Adipocyte (in vitro differentiated cells): ENCODE data around the gene HOXB4.
A peak's percentile ranks its signal among the peaks of the same experiment; 100 is the strongest.

Source experiments
- DNase-seq: peaks from one replicate; pipeline ENCODE4 v3.0.0-alpha.2; 2015; ENCODE audit warnings: low read depth
- H3K27me3 ChIP-seq: replicated peaks from 2 replicates; pipeline ENCODE4 v1.7.0; 2013; ENCODE audit warnings: mild to moderate bottlenecking, low read length, moderate library complexity; ENCODE audit not compliant: control insufficient read depth, insufficient read depth
- H3K36me3 ChIP-seq: 2 replicates; pipeline ENCODE4 v1.7.0; 2013; ENCODE audit warnings: low read length, mild to moderate bottlenecking, moderate library complexity; ENCODE audit not compliant: control insufficient read depth, insufficient read depth, severe bottlenecking
- H3K4me1 ChIP-seq: 2 replicates; pipeline ENCODE4 v1.7.0; 2013; ENCODE audit warnings: mild to moderate bottlenecking, low read length, moderate library complexity; ENCODE audit not compliant: control insufficient read depth, insufficient read depth
- H3K4me3 ChIP-seq: 2 replicates; pipeline ENCODE4 v1.7.0; 2013; ENCODE audit warnings: mild to moderate bottlenecking, low read length, moderate library complexity
- H3K9ac ChIP-seq: 2 replicates; pipeline ENCODE4 v1.7.0; 2013; ENCODE audit warnings: mild to moderate bottlenecking, low read length, moderate library complexity
- H3K9me3 ChIP-seq: 2 replicates; pipeline ENCODE4 v1.7.0; 2013; ENCODE audit warnings: mild to moderate bottlenecking, low read length, moderate library complexity; ENCODE audit not compliant: control insufficient read depth

Gene HOXB4

DNA sequence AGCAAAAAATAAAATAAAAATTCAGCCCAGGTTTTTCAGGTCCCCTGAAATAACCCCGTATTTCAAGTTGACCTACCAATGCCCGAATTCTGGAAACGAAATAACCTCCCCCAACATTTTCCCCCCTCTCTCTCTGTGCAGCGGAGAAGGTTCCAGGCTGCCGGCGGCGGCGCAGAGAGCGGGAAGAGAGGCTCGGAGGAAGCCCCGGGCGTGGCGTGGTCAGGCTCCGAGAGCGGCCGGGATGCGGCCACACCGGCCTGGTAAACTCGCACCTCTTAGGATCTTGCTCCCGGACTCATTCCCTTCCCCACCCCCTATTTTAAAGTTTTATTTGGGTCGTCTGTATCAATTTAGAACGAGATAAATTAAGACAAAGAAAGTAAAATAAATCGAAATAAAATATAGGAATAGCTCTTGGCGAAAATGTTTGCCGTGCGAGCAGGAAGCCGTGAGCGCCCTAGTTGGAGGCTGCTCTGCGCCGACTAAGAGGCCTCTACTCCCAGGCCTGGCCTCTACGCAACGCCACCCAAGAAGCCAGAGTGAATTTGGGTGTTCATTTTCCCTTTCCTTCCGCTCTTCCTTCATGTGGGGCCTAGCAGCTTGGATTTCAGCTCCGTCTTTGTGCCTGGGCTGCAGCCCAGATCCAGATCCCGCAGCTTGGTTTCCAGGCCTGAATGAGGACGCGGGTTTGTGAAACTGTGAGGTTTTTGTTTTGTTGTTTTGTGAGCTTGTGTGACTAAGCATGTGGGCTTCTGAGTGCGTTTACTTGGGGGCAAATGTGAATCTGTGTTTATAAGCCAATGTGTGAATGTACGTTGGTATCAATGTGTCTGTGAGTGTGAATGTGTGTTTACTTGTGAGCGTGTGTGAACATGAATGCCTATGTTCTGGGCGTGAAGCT lies 28.1 kb upstream of the HOXB4 start:
- Histone ChIP-seq H3K9ac (peak overlapping the region; percentile 97), H3K9me3 (no peaks in the 10 kb centered on the region), H3K36me3 (no peaks in the 10 kb centered on the region), H3K27me3 (no peaks in the 10 kb centered on the region), H3K4me3 (no peak overlapping the region), H3K4me1 (peaks cover 44% of the 10 kb centered on the region)
- no peak for DNase-seq

GRCh38 chr17:48605409-48605919 lies 27.3 kb upstream of the HOXB4 start:
- peak overlapping the region; percentile 97 for H3K9ac ChIP-seq
- no peaks in the 10 kb centered on the region for H3K27me3 ChIP-seq
- H3K9me3 ChIP-seq: no peaks in the 10 kb centered on the region
- H3K36me3 ChIP-seq: no peaks in the 10 kb centered on the region
- DNase-seq: no peak
- H3K4me1 ChIP-seq: peaks cover 47% of the 10 kb centered on the region
- H3K4me3 ChIP-seq: peak overlapping the region; percentile 95

DNA sequence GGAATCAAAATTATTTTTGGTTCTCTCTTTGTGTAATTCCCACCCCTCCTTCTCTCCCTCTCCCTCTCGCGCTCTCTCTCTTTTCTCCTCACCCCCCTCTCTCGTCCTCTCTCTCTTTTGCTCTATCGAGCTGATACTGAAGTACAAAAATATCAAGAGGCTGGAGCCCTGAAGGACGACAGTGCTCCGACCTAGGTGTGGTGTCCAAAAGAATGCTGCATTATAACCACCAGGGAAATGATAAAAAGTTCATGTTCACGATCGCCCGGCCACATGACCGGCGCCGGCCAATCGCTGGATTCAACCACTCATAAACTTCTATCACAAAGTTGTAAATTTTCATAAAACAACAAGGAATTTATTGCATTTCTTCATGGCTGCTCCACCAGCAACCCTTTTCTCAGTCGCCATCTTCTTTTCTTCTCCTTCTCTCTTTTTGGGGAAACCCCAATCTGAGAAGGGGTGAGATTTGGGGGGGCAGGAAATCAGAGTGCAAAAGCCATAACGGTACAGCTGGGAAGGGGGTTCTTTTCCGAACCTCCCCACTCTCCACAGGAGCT lies 26.7 kb upstream of the HOXB4 start, which contains the start of gene HOXB6:
HOXB6 (minus strand) TSS at position 217 of the 560 bp plus-strand sequence. CDS start 6,836 bp downstream, outside the sequence.
- no peaks in the 10 kb centered on the region for H3K27me3 ChIP-seq
- H3K9ac ChIP-seq: peak within 1 kb of the TSS; percentile 97
- H3K4me1 ChIP-seq: peaks cover 46% of the 10 kb centered on the region
- no peaks in the 10 kb centered on the region for H3K9me3 ChIP-seq
- peak within 1 kb of the TSS; percentile 95 for H3K4me3 ChIP-seq
- DNase-seq: no peak
- H3K36me3 ChIP-seq: no peaks in the 10 kb centered on the region

GRCh38 chr17:48603959-48604769 lies 26.0 kb upstream of the HOXB4 start:
- H3K9ac ChIP-seq: peak overlapping the region; percentile 97
- peaks cover 41% of the 10 kb centered on the region for H3K4me1 ChIP-seq
- H3K27me3 ChIP-seq: no peaks in the 10 kb centered on the region
- peak overlapping the region; percentile 95 for H3K4me3 ChIP-seq
- H3K36me3 ChIP-seq: no peaks in the 10 kb centered on the region
- no peak for DNase-seq
- H3K9me3 ChIP-seq: no peaks in the 10 kb centered on the region

DNA sequence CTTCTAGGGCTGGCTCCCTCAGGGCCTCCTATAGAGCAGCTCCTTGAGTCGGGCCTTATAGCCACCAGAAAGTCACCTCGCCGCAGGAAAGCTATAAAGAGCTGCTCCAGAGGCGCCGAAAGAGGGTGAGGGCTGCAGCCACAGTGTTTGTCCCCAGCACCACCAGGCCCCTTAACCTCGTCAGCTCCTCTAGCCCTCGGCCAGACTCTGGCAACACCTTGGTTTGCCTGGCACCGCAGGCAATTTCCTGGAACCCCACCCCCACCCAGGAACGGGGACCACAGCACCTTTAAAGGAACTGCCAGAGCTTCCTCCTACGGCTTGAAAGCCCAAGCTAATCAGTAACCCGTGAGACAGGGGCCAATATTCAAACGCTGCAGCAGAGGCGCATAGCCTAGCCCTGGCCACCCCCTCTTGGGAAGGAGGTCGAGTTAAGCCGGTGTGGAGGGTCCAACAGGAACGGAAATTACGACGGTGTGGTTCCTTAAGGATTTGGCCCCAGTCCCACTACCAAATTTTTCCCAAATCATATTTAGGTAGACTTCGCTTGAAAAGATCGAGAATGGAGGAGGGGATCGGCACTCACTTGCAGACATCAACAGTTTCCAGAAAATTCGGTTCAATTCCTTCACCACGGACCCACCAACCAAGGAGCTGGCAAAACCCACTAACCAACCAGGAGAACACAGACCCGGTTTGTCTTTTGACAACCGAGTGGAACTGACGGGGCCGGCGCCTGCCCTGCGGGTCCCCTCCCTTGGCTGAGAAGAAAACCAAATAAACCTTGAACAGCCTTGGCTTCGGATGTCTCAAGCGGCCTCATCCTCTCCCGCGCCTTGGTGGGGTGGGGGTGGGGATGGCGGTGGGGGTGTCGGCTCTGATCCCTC lies 23.6 kb upstream of the HOXB4 start:
- no peaks in the 10 kb centered on the region for H3K27me3 ChIP-seq
- peaks cover 49% of the 10 kb centered on the region for H3K4me1 ChIP-seq
- DNase-seq: no peak
- no peaks in the 10 kb centered on the region for H3K9me3 ChIP-seq
- H3K4me3 ChIP-seq: peak overlapping the region; percentile 95
- H3K36me3 ChIP-seq: no peaks in the 10 kb centered on the region
- peak overlapping the region; percentile 97 for H3K9ac ChIP-seq

- Histone ChIP-seq H3K4me3 (peak overlapping the region; percentile 95), H3K27me3 (no peaks in the 10 kb centered on the region), H3K9ac (peak overlapping the region; percentile 97), H3K4me1 (peaks cover 50% of the 10 kb centered on the region), H3K36me3 (peaks cover 3% of the 10 kb centered on the region), H3K9me3 (no peaks in the 10 kb centered on the region)
- DNase-seq: no peak
Observed at GRCh38 chr17:48601207-48601538, 23.0 kb upstream of the HOXB4 start.

DNA sequence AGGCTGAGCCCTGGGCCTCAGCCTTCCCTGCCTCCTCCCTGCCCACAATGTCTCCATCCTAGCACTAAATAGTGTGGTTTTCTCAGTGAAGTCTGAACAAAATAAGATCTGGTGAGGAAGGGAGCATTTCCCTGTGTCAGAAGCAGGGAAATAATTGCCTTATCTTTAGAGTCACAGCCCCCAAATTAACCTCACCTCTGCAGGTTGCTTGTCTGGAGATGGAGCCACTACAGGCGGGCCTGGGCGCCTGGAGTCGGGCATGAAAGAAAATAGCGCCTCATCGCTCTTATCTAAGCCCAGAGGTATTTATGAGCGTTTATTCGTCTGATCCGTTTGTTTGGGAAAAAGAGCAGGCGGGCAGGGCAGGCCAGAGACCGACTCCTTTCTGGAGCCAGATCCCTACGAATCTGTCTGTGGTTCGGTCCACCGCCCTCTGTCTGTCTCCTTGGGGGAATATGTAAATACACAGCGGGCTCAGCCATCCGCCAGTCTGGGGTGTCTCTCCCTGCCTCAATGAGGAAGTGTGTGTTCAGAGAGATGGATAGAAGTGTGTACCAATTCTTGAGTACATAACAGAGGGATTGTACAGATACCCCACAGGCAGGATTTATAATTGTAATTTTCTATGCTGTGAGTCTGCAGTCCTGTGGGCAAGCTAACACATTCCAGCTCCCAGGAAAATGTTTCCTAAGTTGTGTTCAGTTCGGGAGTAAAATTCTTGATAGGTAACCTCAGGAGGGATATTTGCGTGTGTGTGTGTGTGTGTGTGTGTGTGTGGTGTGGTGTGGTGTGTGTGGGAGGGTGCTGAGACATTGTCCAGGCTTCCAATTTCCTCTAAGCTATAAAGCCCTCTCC lies 22.3 kb upstream of the HOXB4 start:
- Histone ChIP-seq H3K9me3 (no peaks in the 10 kb centered on the region), H3K4me3 (no peak overlapping the region), H3K27me3 (no peaks in the 10 kb centered on the region), H3K36me3 (peaks cover 10% of the 10 kb centered on the region), H3K9ac (no peak overlapping the region), H3K4me1 (peaks cover 46% of the 10 kb centered on the region)
- no peak for DNase-seq

- Histone ChIP-seq H3K36me3 (peaks cover 18% of the 10 kb centered on the region), H3K4me1 (peaks cover 49% of the 10 kb centered on the region), H3K9ac (no peak overlapping the region), H3K4me3 (no peak overlapping the region), H3K27me3 (no peaks in the 10 kb centered on the region), H3K9me3 (no peaks in the 10 kb centered on the region)
- no peak for DNase-seq
Observed at GRCh38 chr17:48599354-48599753, 21.2 kb upstream of the HOXB4 start.

GRCh38 chr17:48598736-48599135 lies 20.6 kb upstream of the HOXB4 start:
- H3K27me3 ChIP-seq: no peaks in the 10 kb centered on the region
- H3K9ac ChIP-seq: peak overlapping the region; percentile 96
- peak overlapping the region; percentile 89 for H3K4me3 ChIP-seq
- no peaks in the 10 kb centered on the region for H3K9me3 ChIP-seq
- no peak for DNase-seq
- peaks cover 18% of the 10 kb centered on the region for H3K36me3 ChIP-seq
- H3K4me1 ChIP-seq: peaks cover 53% of the 10 kb centered on the region
